ENCODE measurements around the gene RRP36. TPM values are rescaled to one million over a fixed set of nuclear protein-coding genes. Genes with fewer than 3 reads are reported as not detected.

The RRP36 gene
- total RNA-seq, 1 experiment from 2014 or later, result 72.8 TPM

- Mint-ChIP-seq H3K27ac (ENCODE audit: low read depth, unreplicated experiment) (peak overlapping the region; percentile 61), H3K9me3 (ENCODE audit: unreplicated experiment) (no peaks in the 10 kb centered on the region), H3K4me1 (ENCODE audit: insufficient read depth, unreplicated experiment) (peaks cover 18% of the 10 kb centered on the region), H3K36me3 (ENCODE audit: insufficient read depth, unreplicated experiment) (peaks cover 11% of the 10 kb centered on the region), H3K27me3 (ENCODE audit: insufficient read depth, unreplicated experiment) (no peaks in the 10 kb centered on the region), H3K4me3 (ENCODE audit: unreplicated experiment) (peak overlapping the region; percentile 81)
- intact Hi-C loops (cut with micrococcal nuclease), result no loop called here
- BruUV-seq (replicated peaks), result no TSS peak
- no peak for DNase-seq (ENCODE audit: unreplicated experiment)
- no peak for TF ChIP-seq CTCF (IDR thresholded peaks at IDR 0.05; ENCODE audit: unreplicated experiment)
- CTCF ChIA-PET, result interaction anchor here (0.7 to 1.7 kb wide), 5 partner anchors 11 to 107 kb away, joined by 3 to 23 read pairs (median 3); no protein-coding TSS in a partner anchor
- POLR2A ChIA-PET, result interaction anchor here (0.7 to 4.4 kb wide), 9 partner anchors 11 to 241 kb away, joined by 3 to 60 read pairs (median 17); partner anchors contain the start of genes KLC4 and MRPL2
These were observed 56.6 kb downstream of the RRP36 start for GRCh38 chr6:43077981-43078511.

- Mint-ChIP-seq H3K27ac (ENCODE audit: low read depth, unreplicated experiment) (no peak overlapping the region), H3K4me3 (ENCODE audit: unreplicated experiment) (no peak overlapping the region), H3K4me1 (ENCODE audit: insufficient read depth, unreplicated experiment) (peaks cover 18% of the 10 kb centered on the region), H3K9me3 (ENCODE audit: unreplicated experiment) (no peaks in the 10 kb centered on the region), H3K36me3 (ENCODE audit: insufficient read depth, unreplicated experiment) (peaks cover 5% of the 10 kb centered on the region), H3K27me3 (ENCODE audit: insufficient read depth, unreplicated experiment) (no peaks in the 10 kb centered on the region)
- TF ChIP-seq CTCF (IDR thresholded peaks at IDR 0.05; ENCODE audit: unreplicated experiment), result no peak
- POLR2A ChIA-PET, result interaction anchor here (1.8 to 4.4 kb wide), 2 partner anchors 18 to 19 kb away, joined by 4 to 60 read pairs; partner anchors contain the start of genes KLC4 and MRPL2
- DNase-seq (ENCODE audit: unreplicated experiment), result no peak
- CTCF ChIA-PET, result interaction anchor here (0.6 kb wide), 2 partner anchors 9 to 23 kb away, joined by 4 to 6 read pairs; no protein-coding TSS in a partner anchor
- intact Hi-C loops (cut with micrococcal nuclease), result no loop called here
- no TSS peak for BruUV-seq (replicated peaks)
These were observed 57.3 kb downstream of the RRP36 start for GRCh38 chr6:43078691-43079090.

Other genes starting within 250 kb of the RRP36 start
- gene BICRAL, start 239.6 kb upstream of the RRP36 start, total RNA-seq (2022), result 8.4 and 9.8 TPM in 2 replicates
- gene RPL7L1, start 142.0 kb upstream of the RRP36 start, total RNA-seq (2022), result 121 and 123 TPM in 2 replicates
- gene PTCRA, start 105.6 kb upstream of the RRP36 start, total RNA-seq (2022), result not detected in 2 replicates
- gene CNPY3, start 92.1 kb upstream of the RRP36 start, total RNA-seq (2022), result 21.9 and 22.5 TPM in 2 replicates
- 0.30 TPM in 1 of 2 replicates, not detected in the other for gene GNMT, start 60.9 kb upstream of the RRP36 start, total RNA-seq (2022)
- gene PEX6, start 42.4 kb upstream of the RRP36 start, total RNA-seq (2022), result 25.8 and 34.0 TPM in 2 replicates
- gene PPP2R5D, start 37.1 kb upstream of the RRP36 start, total RNA-seq (2022), result 16.5 and 17.9 TPM in 2 replicates
- gene MEA1, start 7.7 kb upstream of the RRP36 start, total RNA-seq (2022), result 71.8 and 79.9 TPM in 2 replicates
- 35.6 and 39.2 TPM in 2 replicates for gene KLHDC3, start 7.4 kb upstream of the RRP36 start, total RNA-seq (2022)
- 22.7 and 31.4 TPM in 2 replicates for gene CUL7, start 32.2 kb downstream of the RRP36 start, total RNA-seq (2022)
- gene MRPL2, start 37.8 kb downstream of the RRP36 start, total RNA-seq (2022), result 155 and 174 TPM in 2 replicates
- 17.5 and 23.4 TPM in 2 replicates for gene KLC4, start 38.0 kb downstream of the RRP36 start, total RNA-seq (2022)
- 42.6 and 48.4 TPM in 2 replicates for gene PTK7, start 54.7 kb downstream of the RRP36 start, total RNA-seq (2022)
- 29.7 and 32.1 TPM in 2 replicates for gene SRF, start 149.6 kb downstream of the RRP36 start, total RNA-seq (2022)
- gene CUL9, start 160.6 kb downstream of the RRP36 start, total RNA-seq (2022), result 39.6 and 42.8 TPM in 2 replicates
- gene DNPH1, start 207.9 kb downstream of the RRP36 start, total RNA-seq (2022), result 52.5 and 91.0 TPM in 2 replicates
- gene TTBK1, start 221.9 kb downstream of the RRP36 start, total RNA-seq (2022), result not detected in 2 replicates

Data from MCF 10A (cell line).